Measurements from ENCODE around the gene GAS5. TPM values are rescaled to one million over a fixed set of nuclear protein-coding genes. Genes with fewer than 3 reads are reported as not detected.
A peak's percentile ranks its signal among the peaks of the same experiment; 100 is the strongest.

GAS5 gene
- total and polyA plus RNA-seq, 10 of the 15 experiments (the other 5 are each of a cell fraction or from before 2014, with no cell fraction given): 289 to 1,137 (median 699) TPM

GRCh38 chr1:173861731-173862145 lies 6.1 kb downstream of the GAS5 start:
- peaks cover 27% of the 10 kb centered on the region for H3K79me2 ChIP-seq (ENCODE audit: control insufficient read depth, insufficient read depth, low read length)
- H3K9ac ChIP-seq (ENCODE audit: control insufficient read depth, insufficient read depth, low read length): no peak overlapping the region
- peaks cover 4% of the 10 kb centered on the region; the same call in 1 of the 2 replicates for H3K4me1 ChIP-seq (ENCODE audit: control insufficient read depth, insufficient read depth, low read length)
- ChIA-PET POLR2A (interaction anchor here (0.7 kb wide), 1 partner anchor 17 kb away, joined by 3 read pairs; no protein-coding TSS in a partner anchor), CTCF (interaction anchor here (0.7 kb wide), 1 partner anchor 432 kb away, joined by 3 read pairs; no protein-coding TSS in a partner anchor), RAD21 (ENCODE audit: unreplicated experiment) (no interaction called here), SMC1A (ENCODE audit: uncharacterized antibody, unreplicated experiment) (interaction anchor here (1.4 to 2.2 kb wide), 2 partner anchors 15 to 1036 kb away, joined by 4 to 5 read pairs; no protein-coding TSS in a partner anchor)
- in situ Hi-C loops (cut with MboI) (no loop called here), intact Hi-C loops (cut with micrococcal nuclease; ENCODE audit: unreplicated experiment) (loop anchor here (10.0 kb wide), 2 partner anchors 143 to 353 kb away; no protein-coding TSS in a partner anchor)
- no peak for DNase-seq (ENCODE audit: low read depth, low spot score)
- H3K27ac ChIP-seq (ENCODE audit: control insufficient read depth, insufficient read depth): no peak overlapping the region
- H3K27me3 ChIP-seq (replicated peaks in 1 of 2; ENCODE audit: control insufficient read depth in 2 of 2, insufficient read depth in 2 of 2, low read length in 1 of 2): no peaks in the 10 kb centered on the region
- H3K36me3 ChIP-seq (ENCODE audit: control insufficient read depth in 2 of 2, insufficient read depth in 2 of 2, low read length in 1 of 2): peaks cover 4 to 35% of the 10 kb centered on the region in 2 experiments
- H3K4me3 ChIP-seq: no peak overlapping the region
- no peaks in the 10 kb centered on the region for H3K9me3 ChIP-seq (replicated peaks; ENCODE audit: control insufficient read depth, insufficient read depth, low read length)
- H3K4me2 ChIP-seq (ENCODE audit: control insufficient read depth, insufficient read depth): no peak overlapping the region
- no peaks in the 10 kb centered on the region for H4K20me1 ChIP-seq (ENCODE audit: control insufficient read depth, insufficient read depth)
- no TSS peak for BruUV-seq (replicated peaks)
- FAIRE-seq: no peak
- WGBS (ENCODE audit: insufficient coverage, insufficient replicate concordance, low lambda C conversion rate, missing lambda C conversion rate): 80% methylated on average over 7 of the region's 7 CpGs
- peak; percentile 21 for ATAC-seq
- H2AFZ ChIP-seq (ENCODE audit: control insufficient read depth, low read depth, low read length): no peak overlapping the region
- no peak for TF ChIP-seq KDM1A (IDR thresholded peaks at IDR 0.05; ENCODE audit: borderline replicate concordance)
- TF ChIP-seq CBFB (IDR thresholded peaks at IDR 0.05; ENCODE audit: low read depth): 0 out of 2 replicates have a peak, but pooled peaks have one; percentile 3
- 0 out of 2 replicates have a peak, but pooled peaks have one; percentile 15 for TF ChIP-seq TCF3 (IDR thresholded peaks at IDR 0.05; ENCODE audit: borderline replicate concordance, insufficient read depth, low read depth, low read length)
- 0 out of 2 replicates have a peak, but pooled peaks have one; percentile 8 for TF ChIP-seq BMI1 (IDR thresholded peaks at IDR 0.05; ENCODE audit: borderline replicate concordance)
- no peak for TF ChIP-seq SRF (IDR thresholded peaks at IDR 0.05; ENCODE audit: low read depth in 2 of 2, low read length in 2 of 2)
- 0 out of 2 replicates have a peak, but pooled peaks have one; percentile 19 for TF ChIP-seq POLR2AphosphoS5 (IDR thresholded peaks at IDR 0.05; ENCODE audit: low read length)
- TF ChIP-seq BCL11A (IDR thresholded peaks at IDR 0.05; ENCODE audit: low read depth, low read length): no peak
- TF ChIP-seq, protein P1, sequence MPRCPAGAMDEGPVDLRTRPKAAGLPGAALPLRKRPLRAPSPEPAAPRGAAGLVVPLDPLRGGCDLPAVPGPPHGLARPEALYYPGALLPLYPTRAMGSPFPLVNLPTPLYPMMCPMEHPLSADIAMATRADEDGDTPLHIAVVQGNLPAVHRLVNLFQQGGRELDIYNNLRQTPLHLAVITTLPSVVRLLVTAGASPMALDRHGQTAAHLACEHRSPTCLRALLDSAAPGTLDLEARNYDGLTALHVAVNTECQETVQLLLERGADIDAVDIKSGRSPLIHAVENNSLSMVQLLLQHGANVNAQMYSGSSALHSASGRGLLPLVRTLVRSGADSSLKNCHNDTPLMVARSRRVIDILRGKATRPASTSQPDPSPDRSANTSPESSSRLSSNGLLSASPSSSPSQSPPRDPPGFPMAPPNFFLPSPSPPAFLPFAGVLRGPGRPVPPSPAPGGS (IDR thresholded peaks at IDR 0.05; ENCODE audit: borderline replicate concordance, insufficient read depth, low read depth, low read length, poor library complexity, severe bottlenecking): peak; percentile 42
- no peak for TF ChIP-seq NFXL1 (IDR thresholded peaks at IDR 0.05; ENCODE audit: borderline replicate concordance)
- no peak for TF ChIP-seq ZBTB11 (CRISPR knock-in tag; IDR thresholded peaks at IDR 0.05)
- TF ChIP-seq DPF2 (IDR thresholded peaks at IDR 0.05): no peak
- no peak for TF ChIP-seq BCLAF1 (IDR thresholded peaks at IDR 0.05)
- peak; percentile 33; the same call in 1 of the 2 replicates for TF ChIP-seq POLR2A (IDR thresholded peaks at IDR 0.05; ENCODE audit: low read depth, low read length)
- no peak for TF ChIP-seq ZNF217 (IDR thresholded peaks at IDR 0.05)
- no peak for TF ChIP-seq ZBTB33 (IDR thresholded peaks at IDR 0.05)

Data from GM12878 (cell line).